ENCODE measurements around the gene STX5.

DNA sequence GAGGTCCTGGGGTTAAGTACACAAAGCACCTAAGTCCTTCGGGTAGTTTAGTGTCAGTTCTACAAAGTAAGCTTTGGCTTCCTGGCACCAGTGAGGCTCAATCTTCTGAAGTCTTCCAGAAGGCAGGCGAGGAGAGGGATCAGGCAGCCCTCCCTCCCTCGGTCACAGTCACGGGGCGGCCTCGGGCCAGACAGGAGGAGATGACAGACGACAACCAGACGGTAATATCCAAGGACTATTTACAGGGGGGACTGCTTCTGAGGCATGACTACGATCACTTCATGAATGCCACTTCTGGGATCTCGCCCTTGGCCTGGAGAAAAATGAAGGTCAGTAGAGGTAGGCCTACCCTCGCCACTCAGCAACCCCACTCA lies 39.7 kb downstream of the STX5 start:
- TF ChIP-seq, protein P1, sequence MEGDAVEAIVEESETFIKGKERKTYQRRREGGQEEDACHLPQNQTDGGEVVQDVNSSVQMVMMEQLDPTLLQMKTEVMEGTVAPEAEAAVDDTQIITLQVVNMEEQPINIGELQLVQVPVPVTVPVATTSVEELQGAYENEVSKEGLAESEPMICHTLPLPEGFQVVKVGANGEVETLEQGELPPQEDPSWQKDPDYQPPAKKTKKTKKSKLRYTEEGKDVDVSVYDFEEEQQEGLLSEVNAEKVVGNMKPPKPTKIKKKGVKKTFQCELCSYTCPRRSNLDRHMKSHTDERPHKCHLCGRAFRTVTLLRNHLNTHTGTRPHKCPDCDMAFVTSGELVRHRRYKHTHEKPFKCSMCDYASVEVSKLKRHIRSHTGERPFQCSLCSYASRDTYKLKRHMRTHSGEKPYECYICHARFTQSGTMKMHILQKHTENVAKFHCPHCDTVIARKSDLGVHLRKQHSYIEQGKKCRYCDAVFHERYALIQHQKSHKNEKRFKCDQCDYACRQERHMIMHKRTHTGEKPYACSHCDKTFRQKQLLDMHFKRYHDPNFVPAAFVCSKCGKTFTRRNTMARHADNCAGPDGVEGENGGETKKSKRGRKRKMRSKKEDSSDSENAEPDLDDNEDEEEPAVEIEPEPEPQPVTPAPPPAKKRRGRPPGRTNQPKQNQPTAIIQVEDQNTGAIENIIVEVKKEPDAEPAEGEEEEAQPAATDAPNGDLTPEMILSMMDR (IDR thresholded peaks at IDR 0.05; ENCODE audit: borderline replicate concordance, extremely low read depth, low read length, poor library complexity, severe bottlenecking), result no peak
- TF ChIP-seq EZH2 (IDR thresholded peaks at IDR 0.05; ENCODE audit: borderline replicate concordance, low read depth, low read length, severe bottlenecking), result no peak
